HK-2 (cell line): Measurements from ENCODE around the gene SCGB1C1.
"Not testable (repeated sequence)": the region's sequence is repeated elsewhere in the genome, so short reads cannot be mapped to it uniquely, and the experiment has no call there.

Source experiments
- DNase-seq: peaks from one replicate; pipeline ENCODE4 v3.0.0-alpha.2; 2018; ENCODE audit not compliant: unreplicated experiment

Gene SCGB1C1

GRCh38 chr11:192674-193128, at the start of gene SCGB1C1:
Gene SCGB1C1 (plus strand): TSS chr11:193078. CDS start chr11:193100, 22 bp downstream.
- DNase-seq: not testable (repeated sequence)

DNA sequence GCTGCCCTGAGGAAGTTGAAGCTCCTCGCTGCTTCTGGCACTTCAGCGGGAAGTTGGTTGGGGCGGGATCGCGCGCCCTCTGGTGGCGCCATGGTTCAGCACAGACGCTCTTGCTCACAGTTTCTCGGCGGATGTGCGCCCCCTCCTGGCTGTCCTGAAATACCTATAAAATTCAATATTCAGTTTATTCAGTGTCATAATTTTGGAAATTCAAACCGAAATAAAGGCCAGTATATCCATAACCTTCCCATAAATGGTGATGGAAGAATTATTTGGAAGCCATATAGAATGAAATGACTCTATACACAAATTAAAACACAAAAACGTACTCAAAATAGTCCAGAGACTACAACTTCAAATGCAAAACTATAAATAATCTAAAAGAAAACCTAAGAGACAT, 12.6 kb upstream of the SCGB1C1 start:
- DNase-seq: not testable (repeated sequence)

GRCh38 chr11:189200-189783, 3.6 kb upstream of the SCGB1C1 start:
- DNase-seq: not testable (repeated sequence)

- DNase-seq: not testable (repeated sequence)
These were observed 3.0 kb upstream of the SCGB1C1 start for GRCh38 chr11:189843-190311.

- not testable (repeated sequence) for DNase-seq
These were observed 2.3 kb upstream of the SCGB1C1 start for GRCh38 chr11:190546-190945.

- DNase-seq: not testable (repeated sequence)
These were observed 1.1 kb upstream of the SCGB1C1 start for GRCh38 chr11:191490-192478.

DNA sequence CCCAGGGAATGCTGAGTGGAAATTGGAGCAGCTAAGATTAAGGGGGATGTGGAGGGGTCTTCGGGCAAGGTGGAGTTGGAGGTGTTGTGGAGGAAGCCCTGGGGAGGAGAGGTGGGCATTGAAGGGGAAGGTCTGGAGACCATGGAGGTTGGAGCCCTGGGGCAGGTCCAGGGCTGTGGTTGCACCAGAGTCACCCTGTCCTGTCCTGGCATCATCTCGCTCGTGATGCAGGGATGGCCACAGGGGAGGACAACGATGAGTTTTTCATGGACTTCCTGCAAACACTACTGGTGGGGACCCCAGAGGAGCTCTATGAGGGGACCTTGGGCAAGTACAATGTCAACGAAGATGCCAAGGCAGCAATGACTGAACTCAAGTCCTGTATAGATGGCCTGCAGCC, 603 bp downstream of the SCGB1C1 start:
- not testable (repeated sequence) for DNase-seq

GRCh38 chr11:196786-197731, 4.2 kb downstream of the SCGB1C1 start:
- no peak for DNase-seq

GRCh38 chr11:197741-198235, 4.9 kb downstream of the SCGB1C1 start:
- DNase-seq: no peak

DNA sequence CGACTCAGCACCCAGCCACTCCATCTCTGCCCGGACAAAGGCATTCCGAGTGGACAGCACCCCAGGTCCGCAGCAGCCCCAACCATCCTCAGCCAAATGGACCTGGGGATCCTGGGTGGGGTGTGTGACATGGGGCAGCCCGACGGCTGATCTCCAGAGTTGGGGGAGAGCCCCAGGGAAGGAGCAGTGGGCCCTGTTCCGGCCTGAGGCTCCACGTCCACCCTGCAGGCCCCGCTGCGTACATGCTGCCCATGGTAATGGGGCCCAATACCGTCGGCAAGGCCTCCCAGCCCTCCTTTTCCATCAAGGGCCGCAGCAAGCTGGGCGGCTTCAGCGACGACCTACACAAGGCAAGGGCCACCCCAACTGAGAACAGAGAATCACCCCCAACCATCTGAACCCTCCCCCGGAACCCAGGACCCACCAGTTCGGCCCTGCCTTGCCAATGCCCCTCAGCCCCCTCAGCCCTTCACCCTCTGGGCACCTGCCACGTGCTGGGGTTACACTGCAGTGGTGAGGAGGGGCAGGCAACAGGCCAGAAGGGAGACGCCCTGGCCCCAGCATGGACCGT, 5.4 kb downstream of the SCGB1C1 start:
- DNase-seq: no peak

DNA sequence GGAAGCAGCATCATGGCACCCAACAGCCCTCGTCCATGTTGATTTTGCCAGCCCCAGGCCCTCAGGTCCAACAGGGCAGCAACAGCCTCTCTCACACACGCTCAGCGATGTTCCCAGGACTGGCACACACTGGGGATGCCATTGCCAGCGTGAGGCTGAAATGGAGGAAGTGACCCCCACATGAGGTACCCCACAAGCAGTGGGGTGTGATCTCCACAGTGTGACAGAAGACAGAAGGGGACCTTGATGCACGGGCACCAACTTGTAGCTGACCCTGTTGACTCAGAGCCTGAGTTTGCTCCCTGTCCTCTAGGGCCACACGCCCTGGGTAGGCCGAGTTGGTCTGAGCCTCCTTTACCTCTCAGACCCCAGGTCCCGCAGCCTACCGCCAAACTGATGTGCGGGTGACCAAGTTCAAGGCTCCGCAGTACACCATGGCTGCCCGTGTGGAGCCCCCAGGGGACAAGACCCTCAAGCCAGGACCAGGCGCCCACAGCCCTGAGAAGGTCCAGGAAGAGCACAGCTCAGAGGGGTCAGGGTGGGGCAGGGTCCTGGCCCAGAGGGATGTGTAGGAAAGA, 6.2 kb downstream of the SCGB1C1 start:
- DNase-seq: no peak

DNA sequence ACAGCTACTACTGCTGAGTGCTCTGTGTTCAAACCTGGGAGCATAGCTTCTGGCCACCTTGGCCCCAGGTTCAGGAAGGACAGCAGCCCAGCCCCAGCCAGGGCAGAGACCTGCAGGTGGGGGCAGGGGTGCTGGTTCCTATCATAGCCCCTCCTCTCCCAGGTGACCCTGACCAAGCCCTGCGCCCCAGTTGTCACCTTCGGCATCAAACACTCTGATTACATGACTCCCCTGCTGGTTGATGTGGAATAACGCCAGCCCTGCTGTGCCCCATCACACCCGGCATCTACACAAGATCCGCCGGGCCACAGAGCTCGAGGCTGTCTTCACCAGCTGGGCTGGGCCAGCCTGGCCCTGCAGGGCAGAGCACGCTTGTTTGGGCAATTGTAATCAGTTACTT, 6.9 kb downstream of the SCGB1C1 start:
- DNase-seq: no peak

GRCh38 chr11:200224-201003, 7.5 kb downstream of the SCGB1C1 start:
- no peak for DNase-seq

GRCh38 chr11:201966-202365, 9.1 kb downstream of the SCGB1C1 start:
- DNase-seq: no peak

- DNase-seq: no peak
These were observed 9.6 kb downstream of the SCGB1C1 start for GRCh38 chr11:202490-202889.

DNA sequence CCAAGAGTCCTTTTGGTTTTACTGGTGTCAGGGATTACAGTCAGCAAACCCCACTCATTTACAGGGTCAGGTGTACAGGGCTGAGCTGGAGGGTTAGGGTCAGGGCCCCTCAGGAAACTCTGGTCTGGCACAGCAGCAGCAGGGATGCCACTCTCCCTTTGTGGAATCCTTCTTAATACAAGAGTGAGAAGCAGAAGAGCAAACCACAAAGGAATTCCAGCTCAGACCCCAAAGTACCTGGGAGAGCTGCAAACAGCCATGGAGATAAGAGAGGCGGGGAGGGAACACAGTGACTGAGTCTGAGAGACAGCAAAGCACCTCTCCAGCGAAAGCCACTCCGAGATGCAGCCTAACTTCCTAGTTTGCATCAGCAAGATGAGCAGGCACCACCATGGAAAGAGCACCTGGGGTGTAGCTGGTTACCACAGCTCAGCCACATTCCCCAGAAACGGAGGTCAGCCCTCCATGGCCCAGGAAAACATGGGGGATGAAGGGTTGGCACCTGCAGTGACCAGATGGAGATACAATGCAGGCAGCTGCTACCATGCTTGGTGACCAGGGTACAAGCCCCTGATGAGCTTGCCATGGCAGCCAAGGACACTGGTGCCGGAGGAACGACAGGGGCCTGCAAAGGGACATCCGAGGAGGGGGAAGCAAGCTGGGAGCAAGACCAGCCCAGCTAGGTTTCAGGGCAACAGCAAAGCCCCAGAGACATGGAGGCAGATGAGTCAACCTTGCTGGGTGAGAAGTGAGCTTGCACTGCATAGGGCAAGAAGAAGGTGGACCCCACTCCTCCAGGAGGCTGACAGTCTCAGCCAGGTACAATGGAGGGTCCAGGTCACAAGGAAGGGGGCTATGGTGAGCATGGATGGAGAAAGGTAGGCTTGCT, 10.4 kb downstream of the SCGB1C1 start:
- no peak for DNase-seq

DNA sequence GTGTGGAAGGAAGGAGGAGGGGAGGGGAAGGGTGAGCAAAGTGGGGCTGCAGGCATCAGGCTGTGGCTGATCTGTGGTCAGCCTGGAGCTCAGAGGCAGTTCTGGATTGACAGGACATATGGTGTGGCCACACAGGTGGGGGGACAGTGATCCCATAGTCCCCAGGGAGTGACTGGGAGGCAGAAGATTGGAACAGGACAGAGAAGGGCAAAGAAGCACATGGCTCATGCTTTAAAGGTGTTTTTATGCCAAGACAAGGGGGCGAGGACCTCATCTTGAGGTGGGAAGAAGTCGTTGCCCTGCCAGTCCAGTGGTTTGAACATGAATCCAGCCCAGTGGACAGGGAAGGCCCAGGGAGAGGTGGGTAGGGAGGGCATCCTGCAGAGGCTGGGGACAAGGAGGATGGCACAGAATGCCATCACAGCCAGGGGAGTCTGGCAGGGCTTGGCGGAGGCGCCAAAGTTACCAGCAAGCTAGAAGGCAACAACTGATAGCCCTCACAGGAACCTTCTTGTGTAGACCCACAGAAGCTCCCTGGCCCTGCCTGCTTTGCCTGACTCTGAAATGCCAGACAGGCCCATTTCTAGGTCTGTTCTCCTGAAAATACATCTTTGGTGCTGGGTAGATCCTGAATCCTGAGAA, 11.2 kb downstream of the SCGB1C1 start:
- DNase-seq: no peak

- DNase-seq: no peak
These were observed 11.8 kb downstream of the SCGB1C1 start for GRCh38 chr11:204587-205109.
